Bronchial epithelial cell (primary cell): ENCODE results near the gene ATP6V0E2. TPM values are rescaled to one million over a fixed set of nuclear protein-coding genes. Genes with fewer than 3 reads are reported as not detected.

ENCODE experiments used
- DNase-seq: peaks from one replicate; pipeline ENCODE4 v3.0.0-alpha.2; 2010; ENCODE audit warnings: low read depth
- FAIRE-seq: peaks from 2 replicates; lab custom pipeline; 2011; peaks lifted over from hg19 to GRCh38; lab: Jason Lieb, UNC
- H3K27me3 ChIP-seq: 2 replicates; pipeline ENCODE4 v1.5.1; 2011; ENCODE audit warnings: low read length; ENCODE audit not compliant: control insufficient read depth, insufficient read depth
- H3K36me3 ChIP-seq: 2 replicates; pipeline ENCODE4 v1.5.1; 2011; ENCODE audit warnings: low read length; ENCODE audit not compliant: control insufficient read depth, insufficient read depth
- H3K4me3 ChIP-seq: 2 replicates; pipeline ENCODE4 v1.5.1; 2011; ENCODE audit warnings: mild to moderate bottlenecking, low read depth, low read length, control low read depth
- total RNA-seq: library from RNA; depleted of rRNA; stranded (reverse); fragments of >200 nt; gene quantifications from 2 replicates; pipeline ENCODE4 v1.2.1, GENCODE V29; 2014
- TF ChIP-seq, protein P1 (sequence below): IDR thresholded peaks from 2 replicates; pipeline ENCODE4 v1.5.1; 2011; ENCODE audit warnings: mild to moderate bottlenecking, moderate library complexity, low read length, control low read depth, inconsistent platforms; ENCODE audit not compliant: insufficient read depth, severe bottlenecking

Gene ATP6V0E2
- total RNA-seq, 1 donor from 2014 or later, result 1.6 TPM

- DNase-seq (peak; percentile 24), FAIRE-seq (no peak)
- Histone ChIP-seq H3K36me3 (peaks cover 1% of the 10 kb centered on the region), H3K27me3 (no peaks in the 10 kb centered on the region), H3K4me3 (no peak overlapping the region)
- TF ChIP-seq, protein P1, sequence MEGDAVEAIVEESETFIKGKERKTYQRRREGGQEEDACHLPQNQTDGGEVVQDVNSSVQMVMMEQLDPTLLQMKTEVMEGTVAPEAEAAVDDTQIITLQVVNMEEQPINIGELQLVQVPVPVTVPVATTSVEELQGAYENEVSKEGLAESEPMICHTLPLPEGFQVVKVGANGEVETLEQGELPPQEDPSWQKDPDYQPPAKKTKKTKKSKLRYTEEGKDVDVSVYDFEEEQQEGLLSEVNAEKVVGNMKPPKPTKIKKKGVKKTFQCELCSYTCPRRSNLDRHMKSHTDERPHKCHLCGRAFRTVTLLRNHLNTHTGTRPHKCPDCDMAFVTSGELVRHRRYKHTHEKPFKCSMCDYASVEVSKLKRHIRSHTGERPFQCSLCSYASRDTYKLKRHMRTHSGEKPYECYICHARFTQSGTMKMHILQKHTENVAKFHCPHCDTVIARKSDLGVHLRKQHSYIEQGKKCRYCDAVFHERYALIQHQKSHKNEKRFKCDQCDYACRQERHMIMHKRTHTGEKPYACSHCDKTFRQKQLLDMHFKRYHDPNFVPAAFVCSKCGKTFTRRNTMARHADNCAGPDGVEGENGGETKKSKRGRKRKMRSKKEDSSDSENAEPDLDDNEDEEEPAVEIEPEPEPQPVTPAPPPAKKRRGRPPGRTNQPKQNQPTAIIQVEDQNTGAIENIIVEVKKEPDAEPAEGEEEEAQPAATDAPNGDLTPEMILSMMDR, result no peak
Measured at GRCh38 chr7:149856583-149856982, 17.2 kb upstream of the ATP6V0E2 start.

- no peaks in the 10 kb centered on the region for H3K27me3 ChIP-seq
- TF ChIP-seq, protein P1, result no peak
- FAIRE-seq (no peak), DNase-seq (no peak)
- H3K4me3 ChIP-seq, result no peak overlapping the region
- H3K36me3 ChIP-seq, result peaks cover 2% of the 10 kb centered on the region
Measured at GRCh38 chr7:149859369-149859768, 14.4 kb upstream of the ATP6V0E2 start.

DNA sequence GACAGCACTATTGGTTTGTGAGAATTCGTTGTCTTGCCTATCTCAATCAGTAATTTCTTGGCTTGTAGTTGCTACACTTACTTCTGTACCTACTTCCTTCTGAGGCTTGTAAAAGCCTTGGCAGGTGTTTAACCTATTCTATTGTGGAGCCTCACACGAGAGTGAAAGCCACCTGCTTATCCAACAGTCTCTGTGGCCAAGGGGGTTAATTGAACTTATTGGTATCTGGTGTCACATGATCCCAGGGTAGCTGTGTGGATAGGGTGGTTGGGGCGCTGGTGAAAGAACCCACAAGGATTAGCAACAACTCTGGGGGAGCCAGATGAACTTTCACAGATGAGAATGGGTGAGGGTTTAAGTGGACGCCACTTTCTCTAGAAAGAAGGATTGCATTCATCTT, 13.9 kb upstream of the ATP6V0E2 start:
- no peak overlapping the region for H3K4me3 ChIP-seq
- no peak for DNase-seq
- peaks cover 2% of the 10 kb centered on the region for H3K36me3 ChIP-seq
- H3K27me3 ChIP-seq, result no peaks in the 10 kb centered on the region
- TF ChIP-seq, protein P1, result no peak
- no peak for FAIRE-seq

- FAIRE-seq (no peak), DNase-seq (no peak)
- Histone ChIP-seq H3K4me3 (no peak overlapping the region), H3K27me3 (no peaks in the 10 kb centered on the region), H3K36me3 (peaks cover 2% of the 10 kb centered on the region)
- TF ChIP-seq, protein P1, result peak; percentile 10
Measured at GRCh38 chr7:149860821-149861727, 12.7 kb upstream of the ATP6V0E2 start.

DNA sequence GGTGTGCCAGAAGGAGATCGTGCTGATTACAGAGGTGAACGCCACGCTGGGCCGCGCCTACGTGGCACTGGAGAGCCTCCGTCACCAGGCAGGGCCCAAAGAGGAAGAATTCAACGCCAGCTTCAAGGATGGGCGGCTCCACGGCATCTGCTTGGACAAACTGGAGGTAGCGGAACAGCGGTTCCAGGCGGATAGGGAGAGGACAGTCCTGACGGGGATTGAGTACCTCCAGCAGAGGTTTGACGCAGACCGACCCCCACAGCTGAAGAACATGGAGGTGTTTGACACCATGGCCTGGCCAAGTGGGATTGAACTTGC, 12.1 kb upstream of the ATP6V0E2 start:
- TF ChIP-seq, protein P1, result no peak
- FAIRE-seq (no peak), DNase-seq (no peak)
- Histone ChIP-seq H3K27me3 (no peaks in the 10 kb centered on the region), H3K36me3 (peaks cover 2% of the 10 kb centered on the region), H3K4me3 (no peak overlapping the region)
